GM18858 (cell line): Measurements from ENCODE around the gene PNPLA4.
A peak's percentile ranks its signal among the peaks of the same experiment; 100 is the strongest.

Experiments
- ATAC-seq: cut with Tn5 transposase; IDR thresholded peaks from one replicate; pipeline ENCODE4 v1.9.1; 2021; ENCODE audit not compliant: unreplicated experiment

The PNPLA4 gene

GRCh38 chrX:7927259-7928167, at the start of gene PNPLA4:
Gene PNPLA4, minus strand, starts transcription at chrX:7927413. Its CDS starts 1,294 bp downstream, at chrX:7926119.
- ATAC-seq, result peak; percentile 84

GRCh38 chrX:7972586-7972985, 45.4 kb upstream of the PNPLA4 start:
- no peak for ATAC-seq

- ATAC-seq, result no peak
Observed at GRCh38 chrX:7970428-7970827, 43.2 kb upstream of the PNPLA4 start.

- no peak for ATAC-seq
Observed at GRCh38 chrX:7965436-7965835, 38.2 kb upstream of the PNPLA4 start.

DNA sequence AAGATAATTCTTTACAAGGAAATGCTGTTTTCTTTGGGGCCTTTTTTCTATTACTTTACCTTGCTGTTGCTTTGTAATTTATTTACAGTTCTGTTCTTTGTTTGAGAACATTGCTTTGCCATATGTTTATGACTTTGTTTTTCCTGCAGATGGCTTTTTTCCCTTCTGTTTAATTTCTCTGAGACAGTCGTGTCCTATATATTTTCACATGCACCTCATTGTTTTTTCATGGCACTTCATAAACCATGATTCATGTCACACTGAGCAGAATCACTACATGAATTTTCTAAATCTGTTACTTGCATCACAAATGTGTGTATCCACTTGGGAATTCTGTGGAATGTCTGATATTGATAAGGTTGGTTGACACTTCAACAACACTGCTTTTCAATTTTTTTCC, 33.0 kb upstream of the PNPLA4 start:
- no peak for ATAC-seq

- no peak for ATAC-seq
Observed at GRCh38 chrX:7953446-7953845, 26.2 kb upstream of the PNPLA4 start.

DNA sequence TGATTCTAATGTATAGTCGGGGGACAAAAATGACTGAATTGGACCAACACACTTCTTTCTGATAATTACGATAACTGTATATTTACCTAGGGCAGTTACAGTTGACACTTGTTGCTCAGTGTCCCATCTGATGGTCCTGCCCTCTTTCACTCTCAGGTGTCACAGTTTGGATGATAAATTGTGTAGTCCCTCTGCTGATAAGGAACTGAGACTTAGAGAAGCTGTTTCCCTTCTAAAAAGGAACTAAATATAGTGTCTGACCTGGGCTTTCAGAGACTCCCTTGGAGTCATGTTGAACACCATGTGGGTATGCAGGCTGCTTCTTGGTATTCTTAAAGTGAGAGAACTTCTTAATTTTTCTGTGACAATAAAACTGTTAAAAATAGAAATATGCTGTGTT, 23.7 kb upstream of the PNPLA4 start:
- ATAC-seq, result peak; percentile 97

DNA sequence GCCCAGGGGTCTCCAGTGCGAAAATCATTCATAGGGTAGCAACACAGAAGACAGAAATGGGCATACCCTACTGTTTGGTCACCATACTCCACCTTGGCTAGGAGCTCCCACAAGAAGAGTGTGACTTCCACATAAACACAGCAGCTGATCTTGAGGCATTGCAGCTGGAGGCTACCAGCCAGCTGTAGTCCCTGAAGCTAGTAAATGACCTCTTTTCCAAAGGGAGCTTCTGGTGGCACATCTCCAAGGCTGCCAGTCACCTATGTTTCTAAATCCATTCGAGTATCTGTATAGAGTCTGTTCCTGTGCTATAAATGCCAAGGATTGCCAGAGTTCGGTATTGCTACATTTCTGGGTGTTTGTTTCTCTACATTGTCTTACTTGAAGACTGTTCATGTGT, 21.3 kb upstream of the PNPLA4 start:
- ATAC-seq, result no peak

GRCh38 chrX:7946960-7947359, 19.7 kb upstream of the PNPLA4 start:
- no peak for ATAC-seq

GRCh38 chrX:7943600-7944245, 16.5 kb upstream of the PNPLA4 start:
- ATAC-seq, result no peak

DNA sequence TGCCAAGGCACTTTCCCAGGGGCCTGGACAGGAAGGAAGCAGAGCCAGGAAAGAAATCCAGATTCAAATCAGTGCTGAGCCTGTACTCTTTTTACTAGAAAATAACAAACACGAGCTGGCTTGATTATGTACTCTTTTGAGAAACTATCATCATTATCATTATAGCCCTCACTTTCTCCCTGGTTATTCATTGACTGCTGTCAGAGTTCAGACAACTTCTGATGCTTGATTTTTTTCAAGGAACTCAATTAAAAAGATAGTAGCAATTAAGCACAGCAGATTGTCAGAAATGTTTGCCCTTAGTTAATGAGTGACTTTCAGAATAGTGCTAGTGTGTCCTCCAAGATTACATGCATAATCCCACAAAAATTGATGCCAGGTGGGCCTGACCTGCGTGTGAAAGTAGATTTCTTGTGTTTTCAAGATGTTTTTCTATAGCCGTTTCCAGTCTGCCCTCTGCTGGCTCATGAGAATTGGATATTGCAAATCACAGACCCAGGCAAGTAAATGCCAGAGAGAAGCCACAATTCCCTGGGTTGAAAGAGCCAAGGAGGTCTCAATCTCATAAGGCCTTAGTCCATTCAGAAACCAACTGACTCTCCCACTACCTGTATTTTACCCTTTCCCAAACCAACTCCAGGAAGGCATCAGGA, 14.3 kb upstream of the PNPLA4 start:
- no peak for ATAC-seq

GRCh38 chrX:7934026-7934425, 6.8 kb upstream of the PNPLA4 start:
- ATAC-seq, result no peak

DNA sequence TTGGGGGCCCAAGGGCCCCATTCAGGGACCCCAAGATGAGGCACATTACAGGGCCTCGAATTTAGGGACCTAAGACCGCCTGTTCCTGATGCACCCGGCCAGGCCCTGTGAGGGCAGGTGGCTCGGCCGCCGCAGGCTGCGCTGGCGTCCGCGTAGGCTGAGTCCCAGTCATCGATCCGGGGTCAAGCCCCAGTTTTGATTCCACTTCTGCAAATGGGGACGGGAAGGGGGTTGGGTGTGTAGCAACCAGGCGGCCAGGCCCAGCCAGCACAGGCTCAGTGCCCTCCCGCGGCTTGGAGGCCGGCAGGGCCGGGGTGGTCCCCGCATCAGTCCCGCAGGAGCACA, 327 bp downstream of the PNPLA4 start:
- no peak for ATAC-seq

- no peak for ATAC-seq
Observed at GRCh38 chrX:7926501-7926900, 712 bp downstream of the PNPLA4 start.

- peak; percentile 38 for ATAC-seq
Observed at GRCh38 chrX:7925867-7926472, 1.2 kb downstream of the PNPLA4 start.

DNA sequence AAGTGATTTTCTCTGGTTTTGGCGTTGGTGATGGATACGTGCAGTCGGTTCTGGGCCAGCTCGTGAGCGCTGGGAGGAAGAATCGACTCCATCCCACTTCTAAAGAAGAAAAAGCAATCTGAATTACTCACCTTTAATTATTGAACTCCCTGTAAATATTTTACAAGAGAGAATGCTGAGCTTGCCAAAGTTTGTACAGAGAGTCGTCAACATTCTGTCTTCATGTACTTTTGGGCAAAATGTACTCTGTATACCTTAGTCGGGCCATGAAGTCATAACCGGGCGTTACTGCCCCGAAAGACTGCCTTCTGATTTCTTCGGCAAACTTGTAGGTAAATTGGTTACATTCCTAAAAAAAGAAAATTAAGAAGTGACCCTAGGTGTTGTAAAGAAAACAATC, 5.5 kb downstream of the PNPLA4 start:
- no peak for ATAC-seq

DNA sequence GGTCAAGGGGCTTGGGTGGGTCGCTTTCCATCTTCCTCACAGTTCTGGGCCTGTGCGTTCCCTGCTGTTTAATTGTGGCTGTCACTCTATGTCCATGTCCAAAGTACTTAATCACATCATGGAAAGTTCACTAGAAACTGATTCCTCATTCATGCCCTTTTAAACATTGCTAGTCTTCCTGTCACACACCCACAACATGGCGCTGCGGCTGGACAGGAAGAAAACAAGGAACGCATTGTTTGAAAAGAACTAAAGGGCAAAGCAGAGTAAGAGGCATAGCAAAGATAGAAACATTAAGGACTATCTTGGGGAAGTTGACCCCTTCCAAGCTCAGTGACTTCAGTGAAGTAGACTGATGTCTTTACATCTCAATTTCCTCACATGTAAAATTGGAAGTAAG, 18.4 kb downstream of the PNPLA4 start:
- no peak for ATAC-seq

DNA sequence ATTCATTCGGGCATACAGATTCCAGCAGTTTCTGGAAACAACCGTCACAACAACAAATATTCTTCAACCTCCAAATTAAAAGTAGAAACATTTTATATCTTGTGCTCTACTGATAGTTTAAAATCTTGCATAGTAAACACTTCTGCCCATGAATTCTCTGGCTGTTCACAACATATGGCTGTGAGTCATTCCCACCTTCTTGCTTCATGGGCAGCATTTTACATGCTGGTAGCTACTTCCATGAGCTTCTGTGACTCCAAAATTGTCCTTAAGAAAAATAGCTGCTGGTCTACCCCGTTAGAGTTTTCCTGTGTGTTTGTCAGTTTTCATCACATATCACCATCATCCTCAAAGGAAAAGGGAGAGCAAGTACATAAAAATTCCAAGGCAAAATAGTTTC, 22.7 kb downstream of the PNPLA4 start:
- ATAC-seq, result no peak

DNA sequence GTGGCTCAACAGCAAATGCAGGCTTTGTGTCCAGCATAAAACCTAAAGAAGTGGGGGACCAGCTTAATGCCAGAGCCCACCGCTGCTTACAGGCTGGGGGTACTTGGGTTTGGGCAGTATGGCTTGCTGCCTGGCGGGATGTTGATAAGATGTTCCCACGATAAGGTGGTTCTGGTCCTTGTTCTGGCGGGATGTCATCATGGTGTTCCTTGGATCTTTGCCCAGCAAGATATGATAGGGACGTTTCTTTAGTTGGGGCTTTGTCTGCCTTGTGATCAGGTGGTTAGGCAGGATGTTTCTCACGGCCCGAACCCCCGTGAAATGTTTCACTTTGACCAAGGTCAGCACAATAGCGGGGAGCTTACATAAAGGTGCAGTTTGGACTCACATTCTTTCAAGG, 35.3 kb downstream of the PNPLA4 start:
- ATAC-seq, result no peak

DNA sequence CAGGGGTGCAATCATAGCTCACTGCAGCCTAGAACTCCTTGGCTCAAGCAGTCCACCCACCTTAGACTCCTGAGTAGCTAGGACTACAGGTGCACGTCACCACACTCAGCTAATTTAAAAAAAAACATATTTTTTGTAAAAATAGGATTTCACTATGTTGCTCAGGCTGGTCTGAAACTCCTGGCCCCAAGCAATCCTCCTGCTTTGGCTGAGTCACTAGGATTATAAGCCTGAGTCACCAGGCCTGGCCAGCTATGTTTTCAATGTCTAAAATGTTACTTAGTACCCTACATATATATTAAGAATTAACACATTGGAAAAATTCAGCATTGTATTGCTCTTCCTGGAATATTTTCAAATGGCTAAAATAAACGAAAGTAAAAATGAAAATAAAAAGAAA, 37.5 kb downstream of the PNPLA4 start:
- ATAC-seq, result no peak

DNA sequence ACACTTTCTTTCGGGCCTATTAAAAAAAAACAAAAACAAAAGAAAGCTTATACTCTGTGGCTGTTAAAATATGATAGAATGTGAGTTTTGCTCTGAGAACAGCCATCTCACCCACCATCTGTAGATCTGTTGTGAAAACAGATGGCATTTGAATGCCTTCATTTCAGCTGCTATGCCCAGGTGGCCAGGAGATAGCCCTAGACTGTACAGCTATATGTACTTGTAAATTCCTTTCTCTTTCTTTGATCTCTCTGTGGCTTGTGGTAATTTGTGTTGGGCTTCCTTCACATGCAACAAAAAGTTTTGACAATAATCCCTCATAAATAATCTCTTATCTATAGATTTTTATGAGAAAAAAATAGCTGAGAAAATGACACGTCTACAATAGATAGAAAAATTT, 38.1 kb downstream of the PNPLA4 start:
- ATAC-seq, result peak; percentile 41

DNA sequence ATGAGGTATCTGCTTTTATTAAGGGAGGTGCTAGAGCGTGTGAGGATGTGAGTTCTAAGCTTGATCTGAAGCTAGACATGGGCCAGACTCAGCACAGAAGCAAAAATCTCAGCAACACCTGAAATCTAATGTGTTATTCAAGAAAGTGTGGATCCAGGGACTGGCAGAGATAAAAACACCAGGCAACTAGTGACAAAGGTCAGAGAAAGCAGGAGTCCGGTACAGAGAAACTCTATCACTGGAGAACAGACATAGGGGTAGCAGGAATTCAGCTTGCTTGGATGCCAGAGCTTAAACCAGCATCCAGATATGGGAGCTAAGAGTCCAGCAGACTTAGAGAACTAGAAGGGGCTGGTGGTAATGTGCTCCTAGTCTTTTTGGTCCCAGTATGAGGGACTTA, 50.3 kb downstream of the PNPLA4 start:
- ATAC-seq, result no peak
